NCI-H146 treated with DMSO at 0.1 percent for 48 hours (cell line): ENCODE data around the gene DGKD.

Source experiments
- DNase-seq: peaks from one replicate; lab custom pipeline; 2025; ENCODE audit not compliant: unreplicated experiment; lab: John Stamatoyannopoulos, UW

Gene DGKD

GRCh38 chr2:233441161-233442027 lies 87.1 kb downstream of the DGKD start:
- no peak for DNase-seq

GRCh38 chr2:233442028-233442310 lies 87.7 kb downstream of the DGKD start:
- no peak for DNase-seq

- DNase-seq, result peak; percentile 34
Observed at GRCh38 chr2:233443511-233444183, 89.4 kb downstream of the DGKD start.

- DNase-seq, result no peak
Observed at GRCh38 chr2:233444501-233444900, 90.2 kb downstream of the DGKD start.

- DNase-seq, result no peak
Observed at GRCh38 chr2:233445152-233445830, 91.0 kb downstream of the DGKD start.

- no peak for DNase-seq
Observed at GRCh38 chr2:233446121-233446520, 91.8 kb downstream of the DGKD start.

GRCh38 chr2:233446606-233447305 lies 92.5 kb downstream of the DGKD start:
- DNase-seq, result no peak

GRCh38 chr2:233447506-233448219 lies 93.4 kb downstream of the DGKD start:
- no peak for DNase-seq

GRCh38 chr2:233448220-233448559 lies 93.9 kb downstream of the DGKD start:
- DNase-seq, result no peak

GRCh38 chr2:233448575-233448974 lies 94.3 kb downstream of the DGKD start:
- DNase-seq, result no peak

GRCh38 chr2:233449081-233449901 lies 95.0 kb downstream of the DGKD start:
- no peak for DNase-seq

- DNase-seq, result no peak
Observed at GRCh38 chr2:233449921-233450863, 95.9 kb downstream of the DGKD start.

- DNase-seq, result no peak
Observed at GRCh38 chr2:233450864-233451575, 96.7 kb downstream of the DGKD start.

- no peak for DNase-seq
Observed at GRCh38 chr2:233451950-233452349, 97.7 kb downstream of the DGKD start.

- no peak for DNase-seq
Observed at GRCh38 chr2:233453111-233453915, 99.0 kb downstream of the DGKD start.

- DNase-seq, result no peak
Observed at GRCh38 chr2:233453916-233454315, 99.6 kb downstream of the DGKD start.

GRCh38 chr2:233455006-233455405 lies 100.7 kb downstream of the DGKD start:
- DNase-seq, result no peak

GRCh38 chr2:233455491-233455890 lies 101.2 kb downstream of the DGKD start:
- no peak for DNase-seq
